HG03066 (cell line): ENCODE data around the gene B3GAT1.

Experiments
- ATAC-seq: cut with Tn5 transposase; IDR thresholded peaks from one replicate; pipeline ENCODE4 v1.9.1; 2021; ENCODE audit warnings: low read depth; ENCODE audit not compliant: unreplicated experiment

B3GAT1 gene

GRCh38 chr11:134374891-134375550 lies 37.0 kb downstream of the B3GAT1 start:
- no peak for ATAC-seq

DNA sequence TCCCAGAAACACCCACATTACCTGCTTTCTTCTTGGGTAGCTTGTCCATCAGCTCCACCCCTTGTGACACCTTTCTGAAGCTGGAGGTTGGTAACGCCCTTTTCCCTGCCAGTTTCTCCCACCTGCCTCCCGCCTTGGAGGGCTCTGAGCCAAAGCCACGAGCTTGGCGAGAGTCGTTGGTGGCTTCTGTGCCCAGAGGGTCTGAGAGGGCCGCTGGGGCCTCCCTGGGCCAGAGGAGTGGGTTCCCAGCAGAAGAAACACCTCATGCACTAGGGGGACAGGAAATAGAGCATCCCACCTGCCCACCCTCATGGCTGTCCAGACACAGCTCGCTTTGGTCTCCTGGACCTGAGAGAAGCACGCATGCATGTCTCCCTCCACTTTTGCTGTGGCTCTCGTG lies 37.9 kb downstream of the B3GAT1 start:
- ATAC-seq: no peak

GRCh38 chr11:134373591-134374052 lies 38.4 kb downstream of the B3GAT1 start:
- ATAC-seq: no peak

- ATAC-seq: no peak
Measured at GRCh38 chr11:134372961-134373360, 39.1 kb downstream of the B3GAT1 start.

GRCh38 chr11:134372536-134372935 lies 39.5 kb downstream of the B3GAT1 start:
- no peak for ATAC-seq

DNA sequence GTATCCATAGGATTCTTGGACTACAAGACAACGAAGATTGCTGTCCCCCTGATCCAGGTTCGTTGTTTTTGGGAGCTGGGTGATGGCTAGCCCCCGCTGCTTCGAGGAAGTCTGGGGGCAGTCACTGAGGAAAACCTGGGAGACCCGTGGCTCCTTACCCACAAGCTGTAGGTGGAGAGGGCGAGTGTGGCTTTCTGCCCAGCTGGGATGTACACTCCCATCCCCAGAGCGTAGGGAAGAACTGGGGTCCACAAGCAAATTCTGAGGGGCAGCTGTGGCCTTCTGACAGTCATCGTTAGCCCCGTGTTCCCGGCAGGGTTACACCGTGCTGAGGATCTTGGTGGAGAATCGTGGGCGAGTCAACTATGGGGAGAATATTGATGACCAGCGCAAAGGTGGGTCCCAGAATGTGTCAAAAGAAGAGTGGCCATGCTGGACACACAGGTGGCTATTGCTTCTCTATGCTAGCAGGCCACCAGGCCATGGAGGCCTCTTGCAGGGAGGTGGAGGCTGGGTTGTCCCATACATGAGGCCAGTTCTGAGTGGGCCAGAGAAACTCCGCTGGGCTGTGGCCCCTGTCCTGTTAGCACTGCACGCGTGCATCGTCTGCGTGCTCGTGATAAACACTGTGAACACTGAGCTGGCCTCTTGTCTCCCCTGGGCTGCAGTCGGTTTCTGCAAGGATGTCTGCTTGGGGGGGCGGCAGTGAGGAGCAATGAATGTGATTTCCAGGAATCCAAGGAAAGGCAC lies 40.4 kb downstream of the B3GAT1 start:
- ATAC-seq: no peak

GRCh38 chr11:134370526-134371435 lies 41.3 kb downstream of the B3GAT1 start:
- no peak for ATAC-seq

DNA sequence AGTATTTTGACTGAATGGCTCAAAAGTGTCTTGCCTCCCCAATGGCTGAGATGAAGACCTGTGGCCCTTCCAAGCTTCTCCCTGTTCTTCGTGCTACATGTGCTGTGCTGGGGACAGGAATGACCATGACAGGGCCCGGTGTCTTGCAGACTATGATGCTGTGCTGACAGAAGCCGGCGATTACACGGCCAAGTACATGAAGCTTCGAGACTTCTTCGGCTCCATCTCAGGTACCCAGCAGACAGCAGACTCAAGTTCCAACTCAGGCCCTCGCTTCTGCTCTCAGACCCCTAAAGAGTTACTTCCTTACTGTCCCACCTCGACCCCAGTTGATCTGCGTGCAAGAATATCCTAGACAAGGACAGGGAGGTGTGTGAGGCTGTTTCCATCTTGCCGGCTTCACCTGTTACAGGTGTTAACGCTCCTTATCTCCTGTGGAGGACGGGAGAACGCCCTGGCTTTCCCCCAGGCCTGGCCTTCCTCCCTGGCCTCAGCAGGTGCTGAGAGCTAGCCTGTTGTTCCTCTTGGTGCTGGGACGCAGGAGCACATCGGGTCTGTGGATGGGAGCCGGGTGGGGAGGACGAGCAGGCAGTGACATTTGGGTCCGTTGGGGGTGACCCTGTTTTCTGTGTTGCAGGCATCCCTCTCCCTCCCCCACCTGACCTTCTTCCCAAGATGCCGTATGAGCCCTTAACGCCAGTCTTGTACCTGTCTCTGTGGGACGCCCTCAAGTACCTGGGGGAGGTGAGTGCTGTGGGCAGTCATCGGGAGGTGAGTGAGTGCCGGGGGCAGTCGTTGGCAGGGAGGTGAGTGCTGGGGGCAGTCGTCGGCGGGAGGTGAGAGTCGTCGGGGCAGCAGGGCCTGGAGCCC lies 42.2 kb downstream of the B3GAT1 start:
- ATAC-seq: no peak

DNA sequence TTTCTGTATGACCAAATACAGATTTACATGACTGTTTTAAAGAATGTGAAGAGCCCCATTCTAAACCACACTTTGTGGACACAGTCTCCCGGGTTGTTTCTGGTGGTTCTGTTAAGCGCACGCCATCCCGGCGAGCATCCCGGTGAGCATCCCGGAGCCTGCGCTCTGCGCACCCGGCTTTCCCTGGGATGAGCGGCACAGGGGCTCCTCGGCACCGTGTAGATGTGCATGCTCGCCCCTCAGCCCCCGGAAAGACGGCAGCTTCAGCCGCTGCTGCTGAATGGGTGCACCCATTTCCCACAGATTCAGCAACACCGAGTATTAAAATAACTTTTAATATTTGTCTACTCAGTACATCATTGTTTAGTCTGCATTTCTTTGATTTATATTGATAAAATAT lies 44.3 kb downstream of the B3GAT1 start:
- ATAC-seq: no peak

GRCh38 chr11:134366254-134366653 lies 45.8 kb downstream of the B3GAT1 start:
- no peak for ATAC-seq

DNA sequence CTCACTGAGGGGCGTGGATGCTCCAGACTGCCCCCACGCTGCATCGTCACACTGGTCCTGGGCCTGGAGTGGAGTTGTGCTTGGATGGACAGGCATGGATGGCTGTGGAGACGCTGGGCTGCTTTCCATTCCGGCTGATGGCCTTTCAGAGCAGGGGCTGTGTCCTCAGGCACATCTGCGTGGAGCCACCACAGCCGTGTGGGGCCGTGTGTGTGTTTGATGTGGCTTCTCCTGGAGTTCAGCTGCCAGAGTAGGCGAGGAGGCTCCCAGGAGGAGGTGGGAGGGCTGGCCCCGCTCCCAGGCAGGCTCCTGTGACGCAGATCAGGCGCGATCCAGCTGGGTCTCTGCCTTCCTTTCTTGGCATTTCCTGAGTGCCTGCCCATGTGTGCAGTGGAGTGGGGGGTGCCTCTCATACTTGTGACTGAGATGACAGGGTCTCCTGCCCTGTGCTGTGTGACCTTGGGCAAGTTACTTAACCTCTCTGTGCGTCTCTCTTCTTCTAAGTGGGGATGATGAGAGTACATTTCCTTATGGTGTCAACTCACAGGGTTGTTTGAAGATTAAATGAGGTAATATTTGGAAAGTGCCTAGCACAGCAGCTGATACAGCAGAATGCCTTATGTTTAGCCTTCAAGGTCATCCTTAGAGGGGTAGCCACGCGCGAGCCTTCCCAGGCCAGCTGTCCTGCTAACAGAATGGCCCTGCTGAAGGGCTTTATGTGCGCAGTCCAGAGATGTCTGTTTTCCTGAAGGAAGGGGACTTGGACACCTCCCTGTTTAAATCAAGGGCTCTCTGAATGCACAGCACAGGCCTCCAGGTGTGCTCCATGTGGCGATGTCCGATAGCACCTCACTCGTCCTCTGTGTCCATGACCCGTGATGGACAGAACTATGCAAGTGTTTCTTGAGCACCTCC lies 46.8 kb downstream of the B3GAT1 start:
- no peak for ATAC-seq

DNA sequence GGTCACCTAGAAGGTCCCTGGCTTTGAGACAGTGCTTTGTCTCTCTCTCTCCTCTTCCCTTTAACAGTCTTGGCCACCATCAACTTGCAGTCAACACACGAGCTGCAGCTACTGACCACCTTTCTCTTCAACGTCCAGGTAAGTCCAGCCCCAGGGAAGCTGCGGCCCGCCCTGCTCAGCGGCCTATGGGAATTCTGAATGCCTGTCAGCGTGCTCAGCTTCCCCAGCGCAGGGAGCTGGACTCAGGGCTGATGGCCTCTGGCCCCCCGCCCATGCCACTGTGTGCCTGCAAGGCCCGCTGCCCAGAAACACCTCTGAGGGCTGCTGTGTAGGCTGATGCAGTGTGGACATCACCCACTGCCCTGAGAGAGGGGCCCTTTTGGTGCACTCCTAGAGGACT lies 47.8 kb downstream of the B3GAT1 start:
- no peak for ATAC-seq

DNA sequence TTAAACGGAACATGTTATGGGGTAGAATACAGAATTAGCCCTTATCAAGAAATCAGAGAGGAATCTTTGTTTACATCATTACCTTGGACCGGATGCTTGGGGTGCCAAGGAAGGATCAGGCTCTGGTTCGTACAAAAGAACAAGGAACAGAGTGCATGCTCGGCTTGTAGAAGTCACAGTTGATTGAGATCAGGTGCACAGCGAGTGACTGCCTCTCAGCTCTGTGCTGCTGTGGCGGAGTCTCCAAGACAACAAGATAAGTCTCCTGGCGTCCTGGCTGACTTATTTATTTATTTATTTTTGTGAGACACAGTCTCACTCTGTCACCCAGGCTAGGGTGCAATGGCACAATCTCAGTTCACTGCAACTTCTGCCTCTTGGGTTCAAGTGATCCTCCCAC lies 48.5 kb downstream of the B3GAT1 start:
- ATAC-seq: no peak

DNA sequence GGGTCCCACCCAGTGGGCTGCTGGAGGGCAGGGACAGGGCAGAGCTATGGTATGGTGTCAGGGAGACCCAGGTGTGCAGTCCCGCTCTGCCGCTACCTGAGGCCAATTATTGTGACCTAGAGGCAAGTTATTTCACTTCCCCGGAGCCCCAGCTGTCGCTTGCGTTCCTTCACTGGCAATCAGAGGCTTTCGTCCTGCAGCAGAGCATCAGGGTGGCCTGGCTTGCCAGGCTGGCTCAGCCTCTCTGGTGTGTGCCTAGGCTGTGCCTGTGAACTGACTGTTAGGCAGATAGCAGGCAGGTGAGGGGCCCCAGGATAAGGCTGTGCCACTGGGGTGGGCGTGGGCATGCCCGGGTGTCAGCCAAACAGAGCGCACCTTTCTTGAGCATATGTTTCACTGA lies 48.9 kb downstream of the B3GAT1 start:
- no peak for ATAC-seq

- no peak for ATAC-seq
Measured at GRCh38 chr11:134362192-134362901, 49.7 kb downstream of the B3GAT1 start.

GRCh38 chr11:134361661-134362060 lies 50.4 kb downstream of the B3GAT1 start:
- no peak for ATAC-seq

DNA sequence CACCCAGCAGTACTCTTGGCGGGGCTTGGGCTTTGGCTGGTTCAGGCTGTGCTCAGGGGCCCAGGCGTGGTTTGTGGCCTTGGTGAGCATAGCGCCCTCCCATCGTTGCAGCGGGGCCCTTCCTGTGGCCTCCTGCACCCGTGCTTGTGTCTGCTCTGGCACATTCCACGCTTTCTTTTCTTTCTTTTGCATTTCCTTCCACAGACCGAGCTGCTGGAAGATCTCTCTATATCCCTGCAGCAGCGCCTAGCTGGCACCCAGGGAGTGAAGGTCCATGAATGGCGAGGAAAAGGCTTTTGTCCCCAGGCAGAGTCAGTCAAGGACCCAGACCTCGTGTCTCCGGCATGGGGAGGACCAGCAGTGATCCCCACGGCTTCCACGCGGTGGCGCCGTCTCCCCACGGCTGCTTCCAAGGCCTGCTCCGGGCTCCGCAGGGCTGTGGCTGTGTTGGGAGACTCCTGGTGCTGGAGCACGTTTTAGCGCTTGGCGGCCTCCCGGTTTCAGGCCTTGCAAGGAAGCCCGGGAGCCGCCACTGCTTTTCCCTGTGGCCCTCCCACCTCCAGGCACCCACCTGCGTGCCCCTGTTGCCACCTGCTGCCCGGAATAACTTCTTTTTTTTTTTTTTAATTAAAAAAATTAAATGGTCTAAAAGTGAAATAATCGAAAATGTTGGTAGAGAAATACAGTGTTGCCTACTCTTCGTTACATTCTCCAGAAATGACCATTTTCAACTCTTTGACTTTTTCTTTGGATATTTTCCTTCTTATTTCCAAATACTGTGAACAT lies 51.8 kb downstream of the B3GAT1 start:
- ATAC-seq: peak; percentile 72

GRCh38 chr11:134359646-134360045 lies 52.4 kb downstream of the B3GAT1 start:
- ATAC-seq: no peak
